HG03565 (cell line): Measurements from ENCODE around the gene PCBP3.
"Not testable (repeated sequence)": the region's sequence is repeated elsewhere in the genome, so short reads cannot be mapped to it uniquely, and the experiment has no call there.

Experiments used
- ATAC-seq: cut with Tn5 transposase; IDR thresholded peaks from one replicate; pipeline ENCODE4 v1.9.1; 2021; ENCODE audit warnings: mild to moderate bottlenecking, moderate library complexity; ENCODE audit not compliant: unreplicated experiment

The PCBP3 gene

DNA sequence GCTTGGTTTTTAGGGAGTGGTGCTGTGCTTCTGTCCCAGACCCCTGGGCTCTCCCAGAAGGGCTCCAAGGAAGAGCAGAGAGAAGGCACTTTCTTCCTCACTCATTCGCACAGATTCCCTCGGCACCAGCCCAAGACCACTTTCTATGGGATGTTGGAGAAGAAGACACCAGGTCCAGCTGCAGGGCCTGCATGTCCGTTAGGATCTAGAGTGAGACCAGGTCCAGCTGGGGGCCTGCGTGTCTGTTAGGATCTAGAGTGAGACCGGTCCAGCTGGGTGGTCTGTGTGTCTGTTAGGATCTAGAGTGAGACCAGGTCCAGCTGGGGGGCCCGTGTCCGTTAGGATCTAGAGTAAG lies 30.9 kb upstream of the PCBP3 start:
- ATAC-seq = not testable (repeated sequence)

DNA sequence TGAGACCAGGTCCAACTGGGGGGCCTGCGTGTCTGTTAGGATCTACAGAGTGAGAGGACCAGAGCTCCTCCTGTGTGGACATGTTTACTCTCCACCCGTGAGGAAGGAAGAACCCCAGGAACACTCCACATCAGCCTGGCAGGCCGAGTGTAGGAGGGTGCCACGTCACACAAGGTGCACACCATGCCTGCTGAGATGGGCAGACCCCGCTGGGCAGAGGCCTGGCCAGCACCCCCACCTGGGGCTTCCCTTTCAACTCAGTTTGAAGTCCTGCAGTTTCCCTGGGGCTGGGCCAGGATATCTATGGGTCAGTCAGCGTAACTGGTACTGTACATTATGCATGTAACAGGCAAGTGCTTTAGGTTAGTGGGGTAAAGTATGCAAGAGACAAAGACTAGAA lies 30.1 kb upstream of the PCBP3 start:
- ATAC-seq = no peak

DNA sequence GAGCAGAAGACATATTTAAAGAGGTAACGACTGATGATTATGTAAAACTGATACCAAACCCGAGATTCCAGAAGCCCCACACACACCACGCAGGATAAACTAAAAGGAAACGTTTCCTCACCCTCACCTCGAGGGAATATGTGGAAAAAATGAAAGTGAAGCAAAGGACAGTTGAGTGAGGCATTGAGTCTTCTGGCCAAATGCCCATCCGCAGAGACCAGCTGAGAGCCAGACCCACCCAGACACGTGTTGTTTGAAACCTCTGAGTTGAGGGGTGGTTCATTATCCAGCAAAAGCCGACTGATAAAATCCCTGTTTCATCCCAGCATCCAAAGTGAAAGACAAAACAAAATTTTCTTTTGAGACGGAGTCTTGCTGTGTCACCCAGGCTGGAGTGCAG lies 29.6 kb upstream of the PCBP3 start:
- ATAC-seq = no peak

DNA sequence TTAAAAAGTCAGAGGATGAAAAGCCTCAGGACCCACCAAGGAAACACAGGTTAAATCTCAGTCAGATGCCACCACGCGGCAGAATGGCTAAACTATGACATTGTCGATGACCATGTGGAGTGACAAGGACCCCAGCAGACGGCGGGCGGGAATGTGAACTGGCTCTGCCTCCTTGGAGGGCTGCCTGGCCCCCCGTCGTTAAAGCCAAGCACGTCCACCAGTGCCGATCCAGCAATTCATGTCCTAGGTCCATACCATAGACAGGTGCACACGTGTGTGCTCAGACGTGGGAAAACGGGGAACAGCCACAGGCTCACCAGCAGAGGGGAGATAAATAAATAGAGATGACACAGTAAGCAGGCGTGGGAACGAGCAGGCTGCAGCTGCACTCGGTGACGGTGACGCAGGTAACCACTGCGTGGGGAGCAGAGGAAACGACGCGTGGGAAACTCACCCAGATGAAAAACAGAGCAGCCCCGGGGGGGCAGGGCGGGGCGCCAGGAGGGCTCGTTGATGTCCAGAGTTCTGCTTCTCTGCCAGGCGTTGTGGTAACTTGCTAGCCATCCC lies 28.3 kb upstream of the PCBP3 start:
- ATAC-seq = peak; percentile 67

DNA sequence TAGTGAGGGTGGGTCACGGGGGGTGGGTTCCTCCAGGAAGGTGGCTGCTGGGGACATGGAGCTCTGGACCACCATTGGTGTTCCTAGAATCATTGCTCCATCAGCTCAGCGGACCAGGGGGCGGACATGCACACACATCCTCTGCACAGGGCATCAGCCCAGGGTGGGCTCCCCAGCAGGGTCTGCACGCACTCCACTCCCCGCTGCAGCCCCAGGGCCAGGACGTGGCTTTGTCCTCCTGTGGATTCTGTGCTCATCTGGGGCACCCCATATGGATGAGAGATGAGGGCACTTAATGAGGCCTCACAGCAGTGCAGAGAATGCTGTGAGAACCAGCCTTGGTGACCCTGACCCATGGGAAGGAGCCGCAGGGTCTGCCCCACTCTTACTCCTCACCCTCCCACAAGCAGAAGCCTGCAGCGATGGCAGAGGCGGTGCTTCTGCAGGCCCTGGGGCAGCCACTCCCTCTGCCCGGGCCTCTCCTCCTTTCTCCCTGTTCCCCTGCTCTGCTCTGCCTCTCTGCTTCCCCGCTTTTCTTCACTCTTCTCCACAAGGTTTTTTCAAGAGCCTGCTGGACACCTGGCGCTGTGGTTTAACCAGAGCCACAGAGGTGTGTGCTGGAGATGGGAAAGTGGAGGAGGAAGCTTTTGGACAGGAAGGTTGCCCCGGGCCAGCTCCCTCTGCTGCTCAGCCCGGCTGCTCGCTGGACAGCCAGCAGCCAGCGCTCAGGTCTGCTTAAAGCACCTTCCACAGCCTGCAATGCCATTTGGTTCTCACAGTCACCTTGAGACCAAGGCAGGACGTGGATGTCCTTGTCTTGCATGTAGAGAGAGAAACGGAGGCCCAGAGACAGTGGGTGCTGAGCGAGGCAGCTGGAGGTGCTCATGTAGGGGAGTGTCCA lies 26.3 kb upstream of the PCBP3 start:
- no peak for ATAC-seq

DNA sequence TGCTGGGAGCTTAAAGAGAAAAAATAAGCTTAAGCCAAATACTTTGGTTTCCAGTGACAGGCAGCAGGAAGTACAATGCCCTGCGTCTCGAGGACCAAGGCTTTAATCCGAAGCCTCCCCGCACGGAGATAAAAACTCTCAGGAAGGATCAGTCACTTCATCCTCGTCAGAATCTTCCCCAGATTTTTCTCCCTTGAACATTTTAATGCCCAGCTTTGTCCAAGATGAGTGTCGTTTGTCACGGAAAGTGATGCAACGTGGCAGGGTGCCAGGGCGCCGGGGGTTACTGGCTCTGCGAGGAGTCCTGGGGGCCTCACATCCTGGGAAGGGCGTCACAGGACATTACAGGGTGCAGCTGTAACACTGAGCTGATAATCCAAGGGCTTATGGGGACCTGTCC lies 25.2 kb upstream of the PCBP3 start:
- no peak for ATAC-seq

DNA sequence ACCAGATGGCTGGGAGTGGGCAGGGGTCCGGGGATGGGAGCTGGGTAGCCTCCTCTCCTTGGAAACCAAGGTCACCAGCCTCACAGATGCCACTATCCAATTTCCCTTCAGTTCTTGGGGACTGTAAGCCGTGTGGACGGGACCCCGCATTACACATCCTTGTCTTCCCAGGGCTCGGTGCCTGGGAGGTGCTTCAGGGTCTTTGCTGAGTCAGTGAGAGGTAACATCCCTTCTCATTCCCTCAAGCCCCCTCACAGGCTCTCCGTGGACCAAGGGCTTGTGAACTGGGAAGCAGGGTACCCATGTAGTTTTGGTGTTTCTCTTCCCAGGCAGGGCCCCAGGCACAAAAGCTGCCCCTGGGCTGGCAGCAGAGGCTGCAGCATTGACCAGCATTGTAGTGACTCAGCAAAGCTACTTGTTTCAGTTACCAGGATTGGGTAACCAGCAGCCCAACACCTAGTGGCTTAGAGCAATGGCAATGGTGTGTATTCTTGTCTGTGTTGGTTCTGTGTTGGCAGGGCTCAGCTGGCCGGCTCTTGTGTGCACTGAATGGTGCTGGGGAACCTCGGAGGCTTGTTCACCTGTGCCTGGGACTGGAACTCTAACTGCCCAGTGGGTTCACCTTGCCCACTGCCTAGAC lies 24.6 kb upstream of the PCBP3 start:
- ATAC-seq = no peak

DNA sequence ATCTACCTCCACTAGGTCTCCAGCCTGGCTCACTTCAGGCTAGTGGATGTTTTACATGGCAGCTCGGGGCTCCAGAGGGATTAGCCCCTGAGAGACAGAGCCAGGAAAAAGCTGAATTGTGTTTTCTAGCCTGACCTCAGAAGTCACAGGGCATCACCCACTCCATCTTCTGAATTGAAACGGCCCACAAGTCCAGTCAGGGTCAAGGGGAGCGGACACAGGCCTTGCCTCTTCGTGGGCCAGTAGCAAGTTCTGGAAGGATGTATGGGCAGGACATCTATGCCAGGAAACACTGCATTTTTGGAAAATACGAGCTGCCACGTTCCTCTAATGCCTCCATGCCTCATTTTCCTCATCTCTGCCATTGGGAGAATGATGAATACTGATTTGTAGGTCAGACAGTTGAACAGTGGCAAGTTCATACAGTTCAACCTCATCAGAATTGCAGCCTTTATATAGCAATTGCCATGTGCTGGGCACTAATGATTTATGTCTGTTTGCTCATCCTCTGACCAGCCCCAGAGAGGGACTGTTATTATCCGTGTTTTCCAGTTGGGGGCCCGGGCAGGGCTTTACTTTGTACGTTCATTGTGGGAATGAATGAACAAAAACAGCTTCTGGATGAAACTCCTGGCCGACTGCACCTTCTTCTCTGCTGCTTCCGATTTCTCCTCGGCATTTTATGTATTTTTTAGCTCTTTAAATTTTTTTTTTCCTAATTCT lies 23.2 kb upstream of the PCBP3 start:
- ATAC-seq = no peak

DNA sequence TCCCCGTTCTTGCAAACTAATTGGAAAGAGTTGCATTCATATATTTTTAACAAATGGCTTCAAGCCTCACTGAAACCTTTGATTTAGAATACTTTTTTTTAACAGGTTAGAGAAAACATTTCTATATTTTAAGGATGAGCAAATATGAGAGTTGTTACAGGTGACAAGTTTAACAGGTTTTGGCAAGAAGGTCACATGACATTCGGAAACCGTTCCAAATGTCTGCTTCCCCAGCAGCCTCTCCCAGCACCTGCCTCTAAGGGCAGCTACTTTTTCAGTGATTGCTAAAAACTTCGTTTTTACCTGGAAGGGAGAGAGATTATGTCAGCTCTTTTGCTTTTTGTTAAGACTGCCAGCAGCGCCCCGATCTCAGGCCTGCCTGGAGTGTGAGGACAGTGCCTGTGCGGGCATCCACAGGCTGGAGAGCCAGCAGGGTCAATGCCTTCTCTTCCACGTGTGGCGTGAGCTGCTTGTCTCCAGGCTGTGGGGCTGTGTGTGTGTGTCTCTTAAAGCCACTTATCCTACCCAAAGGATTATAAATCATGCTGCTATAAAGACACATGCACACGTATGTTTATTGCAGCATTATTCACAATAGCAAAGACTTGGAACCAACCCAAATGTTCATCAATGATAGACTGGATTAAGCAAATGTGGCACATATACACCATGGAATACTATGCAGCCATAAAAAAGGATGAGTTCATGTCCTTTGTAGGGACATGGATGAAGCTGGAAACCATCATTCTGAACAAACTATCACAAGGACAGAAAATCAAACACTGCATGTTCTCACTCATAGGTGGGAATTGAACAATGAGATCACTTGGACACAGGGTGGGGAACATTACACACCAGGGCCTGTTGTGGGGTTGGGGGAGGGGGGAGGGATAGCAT lies 21.8 kb upstream of the PCBP3 start:
- not testable (repeated sequence) for ATAC-seq

DNA sequence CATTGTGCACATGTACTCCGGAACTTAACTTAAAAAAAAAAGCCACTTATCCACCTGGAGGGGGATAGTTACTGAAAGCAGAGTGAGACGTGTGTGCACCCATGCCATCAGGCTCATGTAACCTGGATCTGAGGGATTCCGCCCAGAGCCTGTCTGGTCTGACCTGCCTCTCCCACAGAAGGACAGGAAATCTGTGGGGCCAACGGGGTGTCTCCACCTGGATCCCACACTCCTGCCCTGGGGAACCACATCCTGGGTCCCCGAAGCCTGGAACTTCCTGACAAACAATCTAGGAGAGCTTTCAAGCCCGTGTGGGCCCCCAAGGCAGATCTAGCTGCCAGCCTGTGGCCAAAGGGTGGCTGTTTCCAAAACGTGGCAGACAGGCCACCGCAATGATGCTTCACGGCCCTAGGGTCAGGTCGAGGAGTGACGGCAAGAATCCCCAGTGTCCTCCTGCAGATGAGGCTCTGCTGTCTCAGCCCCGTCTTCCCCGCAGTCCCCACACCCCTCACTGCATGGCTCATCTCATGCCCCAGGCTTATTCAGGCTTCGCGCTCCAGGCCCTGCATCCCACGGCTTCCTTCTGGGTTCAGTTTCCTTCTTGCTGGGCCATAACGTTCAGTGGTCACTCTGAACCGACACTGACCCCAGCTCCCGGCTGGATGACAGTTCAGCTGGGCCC lies 21.0 kb upstream of the PCBP3 start:
- no peak for ATAC-seq

DNA sequence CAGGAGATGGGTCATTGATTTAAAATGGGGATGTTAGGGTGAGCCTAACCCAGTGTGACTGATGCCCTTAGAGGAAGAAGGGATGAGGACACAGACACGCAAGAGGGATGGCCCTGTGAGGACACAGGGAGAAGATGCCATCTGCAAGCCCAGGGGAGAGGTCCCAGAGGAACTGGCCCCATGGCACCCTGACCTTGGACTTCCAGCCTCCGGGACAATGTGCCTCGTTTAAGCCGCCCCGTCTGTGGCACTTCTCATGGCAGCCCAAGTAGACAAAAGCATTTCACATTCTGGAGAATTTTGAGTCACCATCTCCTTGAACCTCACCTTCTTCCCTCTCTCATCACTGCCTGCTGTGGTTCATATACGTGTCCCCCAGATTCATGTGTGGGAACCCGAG lies 20.1 kb upstream of the PCBP3 start:
- ATAC-seq = no peak

DNA sequence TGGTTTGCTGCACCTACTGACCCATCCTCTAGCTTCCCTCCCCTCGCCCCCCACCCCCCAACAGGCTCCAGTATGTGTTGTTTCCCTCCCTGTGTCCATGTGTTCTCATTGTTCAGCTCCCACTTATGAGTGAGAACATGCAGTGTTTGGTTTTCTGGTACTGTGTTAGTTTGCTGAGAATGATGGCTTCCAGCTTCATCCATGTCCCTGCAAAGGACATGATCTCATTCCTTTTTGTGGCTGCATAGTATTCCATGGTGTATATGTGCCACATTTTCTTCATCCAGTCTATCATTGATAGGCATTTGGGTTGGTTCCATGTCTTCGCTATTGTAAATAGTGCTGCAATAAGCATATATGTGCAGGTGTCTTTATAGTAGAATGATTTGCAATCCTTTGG lies 17.4 kb upstream of the PCBP3 start:
- ATAC-seq = not testable (repeated sequence)

DNA sequence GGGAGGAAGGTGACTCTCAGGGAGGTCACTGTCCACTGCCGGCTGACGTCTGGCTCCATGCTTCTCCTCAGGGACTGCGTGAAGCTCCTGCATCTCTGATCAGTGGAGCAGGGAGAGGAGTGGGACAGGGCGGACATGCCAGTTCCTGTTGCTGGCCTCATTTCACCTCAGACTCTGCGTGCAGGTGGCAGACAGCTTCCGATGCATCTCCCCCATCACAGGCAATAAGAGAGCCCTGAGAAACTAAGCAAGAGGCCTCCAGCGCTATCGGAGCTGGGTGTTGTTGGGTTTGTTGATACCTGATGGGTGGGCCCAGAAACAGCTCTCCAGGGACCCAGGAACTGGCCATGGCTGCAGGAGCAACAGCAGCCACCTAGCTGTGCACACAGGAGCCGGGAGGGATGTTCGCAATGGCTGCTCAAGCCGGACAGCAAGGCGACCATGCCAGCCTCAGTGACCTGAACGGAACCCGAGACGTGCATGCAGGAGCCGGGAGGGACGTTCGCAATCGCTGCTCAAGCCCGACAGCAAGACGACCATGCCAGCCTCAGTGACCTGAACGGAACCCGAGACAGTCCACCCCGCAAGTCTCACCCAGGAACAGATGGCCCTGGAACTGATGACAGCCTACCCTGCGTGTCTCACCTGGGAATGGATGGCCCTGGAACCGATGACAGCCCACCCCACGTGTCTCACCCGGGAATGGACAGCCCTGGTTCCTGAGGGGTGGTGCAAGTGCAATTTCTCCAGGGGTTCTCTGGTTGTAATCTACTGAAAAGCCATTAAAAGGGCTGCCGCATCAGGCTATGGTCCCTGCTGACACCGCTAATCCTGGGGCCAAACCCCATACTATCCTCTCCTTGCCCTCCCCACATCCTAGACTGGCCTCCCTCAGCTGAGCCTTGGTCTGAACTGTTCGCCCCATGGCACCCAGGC lies 14.2 kb upstream of the PCBP3 start:
- ATAC-seq = no peak

DNA sequence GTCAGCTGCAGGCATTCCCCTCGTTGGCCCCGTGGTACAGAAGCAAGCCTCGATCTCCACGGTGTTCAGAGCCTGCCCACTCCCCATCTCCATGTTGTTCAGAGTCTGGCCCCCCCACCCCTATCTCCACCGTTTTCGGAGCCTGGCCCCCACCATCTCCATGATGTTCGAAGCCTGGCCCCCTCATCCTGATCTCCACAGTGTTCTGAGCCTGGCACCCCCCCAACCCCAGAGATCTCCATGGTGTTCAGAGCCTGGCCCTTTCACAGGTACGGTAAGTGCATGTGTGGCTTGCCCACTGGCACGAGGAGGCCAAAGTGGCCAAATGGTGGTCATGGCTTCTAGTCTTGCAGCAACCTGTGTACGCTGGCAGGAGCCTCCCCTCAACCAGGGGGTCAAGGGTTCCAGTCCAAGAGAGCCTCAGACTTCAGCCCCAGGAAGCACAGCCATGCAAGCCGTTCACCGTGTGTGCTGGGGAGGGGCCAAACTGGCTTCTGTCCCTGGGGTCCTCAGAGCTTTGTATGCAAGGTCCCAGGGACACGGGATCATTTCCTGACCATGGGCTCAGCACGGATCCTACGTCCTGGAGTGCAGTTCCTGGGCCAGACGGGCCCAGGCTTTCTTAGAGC lies 13.3 kb upstream of the PCBP3 start:
- ATAC-seq = no peak

DNA sequence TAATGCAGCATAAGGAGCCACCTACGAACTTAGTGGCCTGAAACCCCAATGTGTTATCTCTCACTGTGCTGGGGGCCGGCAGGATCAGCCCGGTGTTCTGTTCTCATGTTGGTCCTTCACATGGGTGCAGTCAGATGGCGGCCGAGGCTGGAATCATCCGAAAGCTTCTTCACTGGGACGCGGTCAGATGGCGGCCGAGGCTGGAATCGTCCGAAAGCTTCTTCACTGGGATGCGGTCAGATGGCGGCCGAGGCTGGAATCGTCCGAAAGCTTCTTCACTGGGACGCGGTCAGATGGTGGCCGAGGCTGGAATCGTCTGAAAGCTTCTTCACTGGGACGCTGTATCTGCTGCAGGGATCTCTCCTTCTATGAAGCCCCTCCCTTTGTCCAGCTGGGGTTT lies 12.6 kb upstream of the PCBP3 start:
- no peak for ATAC-seq

DNA sequence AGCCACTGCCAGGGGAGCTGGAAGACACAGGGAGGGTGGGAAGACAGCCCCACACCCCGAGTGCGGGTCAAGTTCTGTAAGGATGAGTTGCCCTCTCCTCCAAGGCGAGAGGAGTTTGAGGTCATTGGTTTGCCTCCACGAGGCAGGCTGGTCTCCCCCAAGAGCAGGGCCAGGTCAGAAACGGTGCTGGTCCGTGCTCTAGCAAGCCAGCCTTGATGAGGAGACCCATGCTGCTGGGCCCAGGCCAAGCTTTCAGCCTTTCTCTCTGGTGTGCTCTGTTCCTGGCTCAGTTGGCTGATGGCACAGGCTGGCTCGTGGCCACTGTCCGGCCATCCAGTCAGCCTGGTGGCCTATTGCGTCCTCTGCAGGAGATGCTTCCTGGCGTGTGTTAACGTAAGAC lies 12.0 kb upstream of the PCBP3 start:
- ATAC-seq = no peak

DNA sequence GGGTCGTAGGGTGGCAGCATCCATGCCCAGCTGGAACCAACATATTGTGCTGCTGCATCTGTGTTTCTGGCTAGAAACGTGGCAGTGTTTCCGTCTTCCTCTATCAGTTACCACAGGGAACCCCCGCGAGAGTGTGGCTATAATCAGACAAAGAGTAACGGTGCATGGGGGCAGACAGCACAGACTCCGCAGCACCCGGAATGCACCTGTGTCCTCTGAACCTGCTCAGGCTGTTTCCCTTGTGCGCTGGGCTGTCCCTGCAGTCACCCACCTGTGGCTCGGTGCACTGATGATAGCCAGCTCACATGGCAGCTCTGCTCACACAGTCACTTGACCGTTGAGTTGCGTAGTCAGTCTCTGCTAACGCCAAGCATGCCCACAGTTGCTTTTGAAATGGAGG lies 11.4 kb upstream of the PCBP3 start:
- ATAC-seq = no peak

DNA sequence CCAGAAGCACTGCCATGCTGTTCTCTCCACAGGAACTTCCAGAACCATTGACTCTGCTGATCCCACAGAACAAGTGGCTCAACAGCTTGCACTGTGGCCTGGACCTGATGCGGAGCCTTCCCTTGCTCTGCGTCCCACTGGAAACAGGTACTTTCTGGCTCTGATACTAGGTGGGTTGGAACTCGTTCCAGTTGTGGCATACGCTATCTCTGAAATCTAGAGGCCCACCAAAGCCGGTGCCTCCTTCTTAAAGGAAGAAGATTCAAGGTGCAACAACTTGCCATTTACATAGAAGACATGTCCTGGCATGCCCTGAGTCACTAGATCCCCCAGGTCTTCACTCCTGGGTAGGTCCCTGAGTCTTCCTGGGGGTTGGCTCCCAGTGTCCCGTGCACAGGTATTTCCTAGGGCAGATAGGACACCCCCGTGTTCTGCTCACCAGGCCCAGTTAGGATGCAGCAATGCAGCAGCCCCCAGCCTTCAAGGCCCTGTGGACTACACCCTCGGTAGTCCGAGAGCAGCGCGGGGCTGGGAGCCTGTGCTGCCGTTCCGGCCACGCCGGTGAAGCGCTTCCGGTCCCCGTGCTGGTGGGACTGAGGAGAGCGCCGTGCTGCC lies 10.8 kb upstream of the PCBP3 start:
- ATAC-seq = no peak
